ENCODE measurements around the gene PAQR7.
A peak's percentile ranks its signal among the peaks of the same experiment; 100 is the strongest.

PAQR7 gene

GRCh38 chr1:25912076-25912831 lies 36.7 kb upstream of the PAQR7 start:
- Histone ChIP-seq H3K4me3 (ENCODE audit: low read length) (no peak overlapping the region), H3K9me3 (ENCODE audit: insufficient read depth, low read depth, low read length) (no peaks in the 10 kb centered on the region), H3K27me3 (ENCODE audit: insufficient read depth, low read length) (no peaks in the 10 kb centered on the region), H3K4me1 (ENCODE audit: insufficient read depth, low read length) (peaks cover under 1% of the 10 kb centered on the region; the same call in 1 of the 2 replicates), H3K36me3 (ENCODE audit: insufficient read depth, low read length) (no peaks in the 10 kb centered on the region), H3K9ac (ENCODE audit: low read depth, low read length) (no peak overlapping the region), H3K27ac (ENCODE audit: low read depth, low read length) (no peak overlapping the region)
- WGBS = 90% methylated on average over 5 of the region's 5 CpGs

GRCh38 chr1:25911162-25911561 lies 35.7 kb upstream of the PAQR7 start:
- no peaks in the 10 kb centered on the region for H3K9me3 ChIP-seq (ENCODE audit: insufficient read depth, low read depth, low read length)

GRCh38 chr1:25909040-25909439 lies 33.5 kb upstream of the PAQR7 start:
- H3K4me1 ChIP-seq (ENCODE audit: insufficient read depth, low read length) = peaks cover 14% of the 10 kb centered on the region
- H3K9me3 ChIP-seq (ENCODE audit: insufficient read depth, low read depth, low read length) = no peaks in the 10 kb centered on the region
- no peak overlapping the region for H3K4me3 ChIP-seq (ENCODE audit: low read length)
- H3K27me3 ChIP-seq (ENCODE audit: insufficient read depth, low read length) = no peaks in the 10 kb centered on the region
- WGBS = 83% methylated on average over 10 of the region's 10 CpGs
- H3K36me3 ChIP-seq (ENCODE audit: insufficient read depth, low read length) = peaks cover 5% of the 10 kb centered on the region
- H3K9ac ChIP-seq (ENCODE audit: low read depth, low read length) = no peak overlapping the region
- H3K27ac ChIP-seq (ENCODE audit: low read depth, low read length) = no peak overlapping the region

More at GRCh38 chr1:25911162-25911561, 35.7 kb upstream of the PAQR7 start:
- H3K27ac ChIP-seq (ENCODE audit: low read depth, low read length) = no peak overlapping the region
- no peaks in the 10 kb centered on the region for H3K27me3 ChIP-seq (ENCODE audit: insufficient read depth, low read length)
- H3K4me3 ChIP-seq (ENCODE audit: low read length) = no peak overlapping the region
- H3K9ac ChIP-seq (ENCODE audit: low read depth, low read length) = no peak overlapping the region
- H3K36me3 ChIP-seq (ENCODE audit: insufficient read depth, low read length) = no peaks in the 10 kb centered on the region
- H3K4me1 ChIP-seq (ENCODE audit: insufficient read depth, low read length) = peaks cover 6% of the 10 kb centered on the region; the same call in 1 of the 2 replicates

- Histone ChIP-seq H3K4me3 (ENCODE audit: low read length) (no peak overlapping the region), H3K27me3 (ENCODE audit: insufficient read depth, low read length) (no peaks in the 10 kb centered on the region), H3K9me3 (ENCODE audit: insufficient read depth, low read depth, low read length) (no peaks in the 10 kb centered on the region), H3K27ac (ENCODE audit: low read depth, low read length) (no peak overlapping the region), H3K9ac (ENCODE audit: low read depth, low read length) (no peak overlapping the region), H3K36me3 (ENCODE audit: insufficient read depth, low read length) (peaks cover 14% of the 10 kb centered on the region), H3K4me1 (ENCODE audit: insufficient read depth, low read length) (peaks cover 18% of the 10 kb centered on the region)
- 90% methylated on average over 1 of the region's 1 CpG for WGBS
Measured at GRCh38 chr1:25908161-25908560, 32.7 kb upstream of the PAQR7 start.

- no peaks in the 10 kb centered on the region for H3K27me3 ChIP-seq (ENCODE audit: insufficient read depth, low read length)
- WGBS = 94% methylated on average over 6 of the region's 6 CpGs
- no peak overlapping the region for H3K27ac ChIP-seq (ENCODE audit: low read depth, low read length)
- H3K4me1 ChIP-seq (ENCODE audit: insufficient read depth, low read length) = peaks cover 18% of the 10 kb centered on the region
- H3K36me3 ChIP-seq (ENCODE audit: insufficient read depth, low read length) = peaks cover 20% of the 10 kb centered on the region
- H3K4me3 ChIP-seq (ENCODE audit: low read length) = no peak overlapping the region
- H3K9ac ChIP-seq (ENCODE audit: low read depth, low read length) = no peak overlapping the region
- H3K9me3 ChIP-seq (ENCODE audit: insufficient read depth, low read depth, low read length) = no peaks in the 10 kb centered on the region
Measured at GRCh38 chr1:25907601-25908000, 32.1 kb upstream of the PAQR7 start.

GRCh38 chr1:25906644-25907300 lies 31.3 kb upstream of the PAQR7 start:
- H3K4me1 ChIP-seq (ENCODE audit: insufficient read depth, low read length) = peaks cover 18% of the 10 kb centered on the region
- no peaks in the 10 kb centered on the region for H3K27me3 ChIP-seq (ENCODE audit: insufficient read depth, low read length)
- peak overlapping the region; percentile 85 for H3K4me3 ChIP-seq (ENCODE audit: low read length)
- H3K9ac ChIP-seq (ENCODE audit: low read depth, low read length) = peak overlapping the region; percentile 94
- no peaks in the 10 kb centered on the region for H3K9me3 ChIP-seq (ENCODE audit: insufficient read depth, low read depth, low read length)
- WGBS = 25% methylated on average over 34 of the region's 34 CpGs
- H3K36me3 ChIP-seq (ENCODE audit: insufficient read depth, low read length) = peaks cover 28% of the 10 kb centered on the region
- H3K27ac ChIP-seq (ENCODE audit: low read depth, low read length) = peak overlapping the region; percentile 45; the same call in 1 of the 2 replicates

GRCh38 chr1:25905680-25906643 lies 30.5 kb upstream of the PAQR7 start, which contains the start of gene STMN1:
Gene STMN1 (minus strand): TSS chr1:25906419. CDS start chr1:25904676, 1,743 bp downstream.
- Histone ChIP-seq H3K27me3 (ENCODE audit: insufficient read depth, low read length) (no peaks in the 10 kb centered on the region), H3K27ac (ENCODE audit: low read depth, low read length) (peak within 1 kb of the TSS; percentile 99), H3K4me1 (ENCODE audit: insufficient read depth, low read length) (peaks cover 18% of the 10 kb centered on the region), H3K9me3 (ENCODE audit: insufficient read depth, low read depth, low read length) (no peaks in the 10 kb centered on the region), H3K4me3 (ENCODE audit: low read length) (peak within 1 kb of the TSS; percentile 85), H3K36me3 (ENCODE audit: insufficient read depth, low read length) (peaks cover 36% of the 10 kb centered on the region), H3K9ac (ENCODE audit: low read depth, low read length) (peak within 1 kb of the TSS; percentile 94)
- under 1% methylated on average over 102 of the region's 102 CpGs for WGBS

GRCh38 chr1:25904943-25905679 lies 29.6 kb upstream of the PAQR7 start:
- H3K4me1 ChIP-seq (ENCODE audit: insufficient read depth, low read length) = peaks cover 18% of the 10 kb centered on the region
- peak overlapping the region; percentile 85 for H3K4me3 ChIP-seq (ENCODE audit: low read length)
- H3K27ac ChIP-seq (ENCODE audit: low read depth, low read length) = peak overlapping the region; percentile 99; the same call in 1 of the 2 replicates
- H3K9ac ChIP-seq (ENCODE audit: low read depth, low read length) = peak overlapping the region; percentile 94
- 3% methylated on average over 20 of the region's 34 CpGs for WGBS
- no peaks in the 10 kb centered on the region for H3K9me3 ChIP-seq (ENCODE audit: insufficient read depth, low read depth, low read length)
- peaks cover 45% of the 10 kb centered on the region for H3K36me3 ChIP-seq (ENCODE audit: insufficient read depth, low read length)
- H3K27me3 ChIP-seq (ENCODE audit: insufficient read depth, low read length) = no peaks in the 10 kb centered on the region

GRCh38 chr1:25903986-25904385 lies 28.5 kb upstream of the PAQR7 start:
- H3K9me3 ChIP-seq (ENCODE audit: insufficient read depth, low read depth, low read length) = no peaks in the 10 kb centered on the region
- WGBS = 91% methylated on average over 3 of the region's 3 CpGs
- H3K27me3 ChIP-seq (ENCODE audit: insufficient read depth, low read length) = no peaks in the 10 kb centered on the region
- H3K9ac ChIP-seq (ENCODE audit: low read depth, low read length) = peak overlapping the region; percentile 82; the same call in 1 of the 2 replicates
- H3K4me3 ChIP-seq (ENCODE audit: low read length) = peak overlapping the region; percentile 85
- peaks cover 56% of the 10 kb centered on the region for H3K36me3 ChIP-seq (ENCODE audit: insufficient read depth, low read length)
- H3K4me1 ChIP-seq (ENCODE audit: insufficient read depth, low read length) = peaks cover 18% of the 10 kb centered on the region
- H3K27ac ChIP-seq (ENCODE audit: low read depth, low read length) = no peak overlapping the region

- Histone ChIP-seq H3K9me3 (ENCODE audit: insufficient read depth, low read depth, low read length) (no peaks in the 10 kb centered on the region), H3K36me3 (ENCODE audit: insufficient read depth, low read length) (peaks cover 68% of the 10 kb centered on the region), H3K9ac (ENCODE audit: low read depth, low read length) (no peak overlapping the region), H3K27ac (ENCODE audit: low read depth, low read length) (no peak overlapping the region), H3K4me1 (ENCODE audit: insufficient read depth, low read length) (peaks cover 18% of the 10 kb centered on the region), H3K4me3 (ENCODE audit: low read length) (no peak overlapping the region), H3K27me3 (ENCODE audit: insufficient read depth, low read length) (no peaks in the 10 kb centered on the region)
- 93% methylated on average over 3 of the region's 3 CpGs for WGBS
Measured at GRCh38 chr1:25902462-25902861, 27.0 kb upstream of the PAQR7 start.

Measured in HUES64 (cell line).